H9 (cell line): Measurements from ENCODE around the gene C6orf120. TPM values are rescaled to one million over a fixed set of nuclear protein-coding genes. Genes with fewer than 3 reads are reported as not detected.
A peak's percentile ranks its signal among the peaks of the same experiment; 100 is the strongest.

ENCODE experiments used
- DNase-seq: peaks from one replicate; pipeline ENCODE4 v3.0.0-alpha.2; 2017
- H2AFZ ChIP-seq: one replicate; pipeline ENCODE4 v1.6.1; 2013; ENCODE audit warnings: mild to moderate bottlenecking, low read length, control low read depth, moderate library complexity
- H2AK5ac ChIP-seq: 2 replicates; pipeline ENCODE4 v1.6.1; 2013; ENCODE audit warnings: low read length, control low read depth, mixed read lengths; ENCODE audit not compliant: insufficient read length
- H2BK120ac ChIP-seq: one replicate; pipeline ENCODE4 v1.6.1; 2013; ENCODE audit warnings: low read depth, mild to moderate bottlenecking, low read length, control low read depth, inconsistent platforms; ENCODE audit not compliant: poor library complexity, severe bottlenecking
- H2BK12ac ChIP-seq: 2 replicates; pipeline ENCODE4 v1.6.1; 2013; ENCODE audit warnings: low read length, control low read depth, mixed read lengths, low read depth; ENCODE audit not compliant: insufficient read length
- H2BK15ac ChIP-seq: 2 replicates; pipeline ENCODE4 v1.6.1; 2013; ENCODE audit warnings: low read depth, low read length, control low read depth
- H2BK20ac ChIP-seq: one replicate; pipeline ENCODE4 v1.6.1; 2013; ENCODE audit warnings: low read depth, mild to moderate bottlenecking, low read length, control low read depth, inconsistent platforms; ENCODE audit not compliant: poor library complexity, severe bottlenecking
- H2BK5ac ChIP-seq: 2 replicates; pipeline ENCODE4 v1.6.1; 2013; ENCODE audit warnings: low read length, control low read depth, mixed read lengths; ENCODE audit not compliant: insufficient read length
- H3K14ac ChIP-seq: 2 replicates; pipeline ENCODE4 v1.6.1; 2013; ENCODE audit warnings: low read length, control low read depth; ENCODE audit not compliant: insufficient read depth
- H3K18ac ChIP-seq: 2 replicates; pipeline ENCODE4 v1.6.1; 2013; ENCODE audit warnings: low read depth, mild to moderate bottlenecking, mixed read lengths, low read length, control low read depth; ENCODE audit not compliant: insufficient read length
- H3K23ac ChIP-seq: 2 replicates; pipeline ENCODE4 v1.6.1; 2013; ENCODE audit warnings: low read length, control low read depth, mixed read lengths, low read depth; ENCODE audit not compliant: insufficient read length
- H3K23me2 ChIP-seq: 2 replicates; pipeline ENCODE4 v1.6.1; 2013; ENCODE audit warnings: low read depth, mild to moderate bottlenecking, mixed read lengths, low read length, control low read depth; ENCODE audit not compliant: insufficient read length, poor library complexity, severe bottlenecking
- H3K27ac ChIP-seq: 2 replicates; pipeline ENCODE4 v1.5.1; 2013; ENCODE audit warnings: low read length, control low read depth, mixed read lengths, low read depth; ENCODE audit not compliant: insufficient read length
- H3K27me3 ChIP-seq: 2 replicates; pipeline ENCODE4 v1.6.1; 2013; ENCODE audit warnings: low read length, control low read depth, inconsistent platforms; ENCODE audit not compliant: insufficient read depth
- H3K4ac ChIP-seq: 2 replicates; pipeline ENCODE4 v1.6.1; 2013; ENCODE audit warnings: low read depth, mild to moderate bottlenecking, control low read depth, inconsistent platforms, low read length, moderate library complexity
- H3K4me1 ChIP-seq: 2 replicates; pipeline ENCODE4 v1.6.1; 2013; ENCODE audit warnings: low read length, control low read depth, inconsistent platforms; ENCODE audit not compliant: insufficient read depth
- H3K4me2 ChIP-seq: 2 replicates; pipeline ENCODE4 v1.6.1; 2013; ENCODE audit warnings: low read length, control low read depth, mixed read lengths; ENCODE audit not compliant: insufficient read length, insufficient read depth
- H3K56ac ChIP-seq: 2 replicates; pipeline ENCODE4 v1.6.1; 2013; ENCODE audit warnings: low read depth, mild to moderate bottlenecking, mixed read lengths, low read length, control low read depth; ENCODE audit not compliant: insufficient read length
- H3K79me1 ChIP-seq: 2 replicates; pipeline ENCODE4 v1.6.1; 2013; ENCODE audit warnings: low read depth, mild to moderate bottlenecking, moderate library complexity, low read length, control low read depth, inconsistent platforms; ENCODE audit not compliant: insufficient read depth, poor library complexity, severe bottlenecking
- H3K79me2 ChIP-seq: 2 replicates; pipeline ENCODE4 v1.6.1; 2013; ENCODE audit warnings: low read length, control low read depth, inconsistent platforms; ENCODE audit not compliant: insufficient read depth
- H3K9ac ChIP-seq: 2 replicates; pipeline ENCODE4 v1.6.1; 2013; ENCODE audit warnings: low read length, control low read depth, mixed read lengths; ENCODE audit not compliant: insufficient read length; ENCODE audit errors: extremely low read depth
- H3K9me3 ChIP-seq: one replicate; pipeline ENCODE4 v1.6.1; 2013; ENCODE audit warnings: low read depth, low read length, inconsistent platforms; ENCODE audit not compliant: control insufficient read depth
- H3T11ph ChIP-seq: one replicate; pipeline ENCODE4 v1.6.1; 2013; ENCODE audit warnings: mild to moderate bottlenecking, low read length, control low read depth, inconsistent platforms
- H4K20me1 ChIP-seq: one replicate; pipeline ENCODE4 v1.6.1; 2013; ENCODE audit not compliant: control insufficient read depth, insufficient read length, insufficient read depth
- H4K5ac ChIP-seq: 2 replicates; pipeline ENCODE4 v1.6.1; 2013; ENCODE audit warnings: low read depth, mild to moderate bottlenecking, mixed read lengths, low read length, control low read depth; ENCODE audit not compliant: insufficient read length
- H4K8ac ChIP-seq: replicated peaks from 2 replicates; pipeline ENCODE4 v1.6.1; 2013; ENCODE audit warnings: low read length, control low read depth, mixed read lengths, low read depth; ENCODE audit not compliant: insufficient read length
- H4K91ac ChIP-seq: 2 replicates; pipeline ENCODE4 v1.6.1; 2013; ENCODE audit warnings: low read depth, mild to moderate bottlenecking, moderate library complexity, mixed read lengths, low read length, control low read depth; ENCODE audit not compliant: insufficient read length
- H3K27ac Mint-ChIP-seq, 3 experiments: 2 replicates in 2 of 3; 3 replicates in 1 of 3; pipeline ENCODE4 v1.8.0; 2020 to 2021; ENCODE audit warnings: mixed read lengths in 3 of 3, mild to moderate bottlenecking in 1 of 3, moderate library complexity in 1 of 3
- H3K27me3 Mint-ChIP-seq: 2 replicates; pipeline ENCODE4 v1.8.0; 2021; ENCODE audit warnings: low read depth, mild to moderate bottlenecking, moderate library complexity, mixed read lengths
- H3K36me3 Mint-ChIP-seq, 3 experiments: 2 replicates in 2 of 3; 3 replicates in 1 of 3; pipeline ENCODE4 v1.8.0; 2020 to 2021; ENCODE audit warnings: low read depth in 3 of 3, mixed read lengths in 3 of 3; ENCODE audit not compliant: insufficient read depth in 1 of 3
- H3K4me1 Mint-ChIP-seq, 2 experiments: 2 replicates each; pipeline ENCODE4 v1.8.0; 2020; ENCODE audit warnings: mixed read lengths in 2 of 2
- H3K4me3 Mint-ChIP-seq, 2 experiments: 2 replicates in 1 of 2; 3 replicates in 1 of 2; pipeline ENCODE4 v1.8.0; 2020 to 2021; ENCODE audit warnings: mild to moderate bottlenecking in 2 of 2, mixed read lengths in 2 of 2, moderate library complexity in 1 of 2
- H3K9me3 Mint-ChIP-seq, 2 experiments: 2 replicates in 1 of 2; 3 replicates in 1 of 2; pipeline ENCODE4 v1.8.0; 2020; ENCODE audit warnings: mild to moderate bottlenecking in 2 of 2, mixed read lengths in 2 of 2, moderate library complexity in 1 of 2
- CTCF ChIP-seq: fragments of 200-600 bp; sonication (generic); conservative IDR thresholded peaks from 3 replicates; pipeline ENCODE4 v1.8.0; 2021; ENCODE audit warnings: antibody characterized with exemption, mild to moderate bottlenecking
- WGBS: extraction: QIAGEN DNeasy Blood & Tissue Kit; methylation state at CpG from one replicate; pipeline ENCODE4 v1.1.7; 2013; ENCODE audit warnings: missing lambda C conversion rate, low lambda C conversion rate, mixed read lengths; ENCODE audit not compliant: insufficient read length; ENCODE audit errors: extremely low coverage; 5-methylcytosine and 5-hydroxymethylcytosine counted together
- long read RNA-seq: library from polyadenylated mRNA; unstranded; transcript quantifications from one replicate; pipeline ENCODE4 v2.0.0, GENCODE V29; 2020
- total RNA-seq: library from RNA; stranded (reverse); gene quantifications from 2 replicates; pipeline ENCODE4 v1.2.1, GENCODE V29; 2021

C6orf120 gene
- 22.2 and 23.2 TPM in 2 replicates for total RNA-seq
- long read RNA-seq, transcript C6orf120-201 (1 exons, 2,667 nt) = major isoform, 163 of 166 reads
- long read RNA-seq, partial matches to known transcripts = 0 of 166 reads
- long read RNA-seq, other reads (novel, unspliced or antisense) = 3 of 166 reads

- Histone ChIP-seq H3K27me3 (no peaks in the 10 kb centered on the region), H3K23ac (no peak within 1 kb of the TSS), H2BK20ac (no peak within 1 kb of the TSS), H4K20me1 (no peaks in the 10 kb centered on the region), H3K56ac (no peak within 1 kb of the TSS), H3K18ac (peak within 1 kb of the TSS; percentile 82), H2AFZ (no peak within 1 kb of the TSS), H3K9ac (peak within 1 kb of the TSS; percentile 94), H3T11ph (no peak within 1 kb of the TSS), H2AK5ac (no peak within 1 kb of the TSS), H2BK15ac (no peak within 1 kb of the TSS), H4K5ac (peak within 1 kb of the TSS; percentile 4), H3K9me3 (no peaks in the 10 kb centered on the region), H2BK12ac (no peak within 1 kb of the TSS), H3K79me2 (peaks cover 10% of the 10 kb centered on the region; the same call in 1 of the 2 replicates), H3K4ac (peak within 1 kb of the TSS; percentile 66), H3K4me1 (peaks cover 7% of the 10 kb centered on the region), H2BK5ac (peak within 1 kb of the TSS; percentile 9), H3K14ac (peak within 1 kb of the TSS; percentile 94), H3K4me2 (peak within 1 kb of the TSS; percentile 77), H4K91ac (no peak within 1 kb of the TSS), H4K8ac (no peak within 1 kb of the TSS), H3K23me2 (peaks cover 13% of the 10 kb centered on the region), H2BK120ac (no peak within 1 kb of the TSS), H3K27ac (no peak within 1 kb of the TSS), H3K79me1 (peaks cover 4% of the 10 kb centered on the region)
- Mint-ChIP-seq H3K4me1 (peaks cover 21 to 27% of the 10 kb centered on the region in 2 experiments), H3K27me3 (no peaks in the 10 kb centered on the region), H3K27ac (peak within 1 kb of the TSS; percentile 77 to 96 (median 90)), H3K4me3 (peak within 1 kb of the TSS; percentile 89 to 94), H3K9me3 (peaks cover 0 to 5% of the 10 kb centered on the region in 2 experiments; a peak in 3 of 5 replicates), H3K36me3 (peaks cover 21 to 47% (median 23%) of the 10 kb centered on the region in 3 experiments)
- TF ChIP-seq CTCF = no peak
- no CpG with 5 or more reads among the region's 92 CpGs for whole genome bisulfite sequencing
- DNase-seq = peak; percentile 95
Observed at GRCh38 chr6:169701954-169702839, at the start of gene C6orf120, which contains the start of gene WDR27. Gene C6orf120 (plus strand): TSS chr6:169702126. CDS start chr6:169702460, 334 bp downstream. Gene WDR27 (minus strand): TSS chr6:169702029. CDS start chr6:169689005, 13,024 bp downstream.
